NCI-H1436 treated with DMSO at 0.1 percent for 48 hours (cell line): Measurements from ENCODE around the gene SMIM41.

Experiments
- DNase-seq: peaks from one replicate; lab custom pipeline; 2025; lab: John Stamatoyannopoulos, UW

The SMIM41 gene

DNA sequence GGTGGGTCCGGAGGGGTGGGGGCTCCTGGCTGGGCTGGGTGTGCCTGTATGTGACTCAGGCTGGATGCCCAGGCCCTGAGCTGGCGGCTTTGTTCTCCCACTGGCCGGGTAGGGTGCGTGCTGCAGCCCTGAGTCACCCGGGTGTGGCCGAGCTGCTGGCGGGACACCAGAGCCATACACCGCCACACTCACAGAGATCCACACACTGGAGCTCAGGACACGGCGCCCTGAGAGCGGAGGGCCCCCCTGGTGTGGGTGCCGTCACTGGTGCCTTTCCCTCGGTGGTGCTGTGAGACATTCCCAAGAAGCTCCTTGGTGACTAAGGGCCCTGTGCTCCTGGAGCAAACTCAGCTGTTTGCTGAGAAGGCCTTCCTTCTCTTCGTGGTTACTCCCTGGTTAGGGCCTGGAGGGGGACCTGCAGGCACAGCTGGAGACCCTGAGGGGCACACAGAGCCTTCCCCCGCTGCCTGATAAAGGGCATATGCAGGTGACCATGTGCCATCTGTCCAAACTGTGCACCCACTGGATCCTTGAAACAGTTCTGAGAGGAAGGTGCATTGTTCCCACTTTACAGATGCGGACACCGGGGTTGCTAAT, 68.0 kb downstream of the SMIM41 start:
- no peak for DNase-seq

DNA sequence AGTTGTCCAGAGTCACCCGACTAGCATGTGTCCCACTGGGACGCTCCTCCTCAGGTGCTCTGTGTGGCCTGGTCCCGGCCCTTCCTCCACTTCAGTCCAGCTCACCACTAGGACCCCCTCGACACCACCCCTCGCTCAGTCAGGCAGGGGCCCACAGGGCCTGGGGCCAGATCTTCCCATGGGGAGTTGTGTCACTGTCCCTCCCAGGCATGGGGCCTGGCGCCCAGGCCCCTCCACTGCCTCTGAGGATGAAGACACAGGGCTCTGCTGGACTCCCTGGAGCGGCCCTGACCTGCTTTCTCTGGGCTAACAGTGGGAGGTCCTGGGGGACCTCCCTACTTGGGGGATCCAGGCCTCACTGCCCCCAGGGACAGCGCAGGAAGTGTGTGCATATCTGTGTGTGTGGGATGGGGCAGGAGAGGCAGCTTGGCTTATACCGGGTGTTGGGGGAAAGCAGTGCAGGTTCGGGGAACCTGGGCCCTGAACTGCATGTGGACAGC, 68.5 kb downstream of the SMIM41 start:
- DNase-seq, result no peak

DNA sequence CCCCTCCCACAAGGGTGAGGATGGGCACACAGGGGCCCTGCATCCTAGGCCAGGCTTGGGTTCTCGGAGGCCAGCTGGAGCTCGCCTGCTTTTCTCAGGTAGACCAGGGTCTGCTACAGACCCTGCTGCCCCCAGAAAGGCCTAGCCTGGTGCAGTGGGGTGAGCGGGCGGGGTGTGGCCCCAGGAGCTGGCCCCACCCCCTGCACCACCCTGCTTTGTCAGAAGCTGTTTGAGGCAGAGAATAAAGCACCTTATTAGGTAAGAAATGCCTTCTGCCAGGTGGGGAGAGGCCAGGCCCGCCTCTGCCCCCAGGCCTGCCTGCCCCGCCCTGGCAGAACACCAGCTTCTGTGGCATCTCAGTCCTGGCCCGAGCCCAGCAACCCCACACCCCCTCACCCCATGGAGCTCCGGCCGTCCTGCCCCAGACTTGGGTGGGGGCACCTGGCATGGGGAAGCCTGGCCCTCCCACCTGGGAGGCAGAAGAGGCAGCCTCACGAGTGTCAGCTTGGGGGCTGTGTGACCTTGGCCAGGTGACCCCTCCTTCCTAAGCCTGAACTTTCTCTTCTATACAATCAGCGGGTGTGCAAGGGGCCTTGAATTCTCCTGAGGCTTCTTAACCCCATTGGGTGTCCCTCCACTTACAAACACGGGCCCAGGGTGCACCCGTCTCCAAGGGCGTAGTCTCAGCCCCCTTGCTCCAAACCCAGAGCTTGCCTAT, 69.1 kb downstream of the SMIM41 start:
- DNase-seq, result no peak

DNA sequence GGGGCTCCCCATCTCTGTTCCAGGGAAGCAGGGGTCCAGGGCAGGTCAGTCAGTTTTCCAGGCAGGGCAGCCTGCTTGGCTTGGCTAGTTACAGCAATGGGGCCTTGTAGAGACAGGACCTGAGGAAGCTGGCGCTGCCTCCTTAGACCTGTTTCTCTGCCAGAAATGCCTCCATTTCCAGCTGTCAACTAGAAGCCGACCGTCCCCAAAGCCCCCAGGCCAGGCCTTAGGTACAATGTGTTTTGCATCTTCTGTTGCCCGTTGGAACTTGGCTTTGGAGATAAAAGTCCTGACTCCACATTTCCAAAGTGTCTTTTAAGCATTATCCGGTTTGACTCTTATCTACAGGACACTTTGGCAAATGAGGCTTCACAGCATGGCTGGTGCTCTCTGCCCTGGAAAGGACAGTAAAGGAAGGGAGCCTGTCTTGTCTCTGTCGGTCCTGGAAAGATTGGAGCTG, 69.7 kb downstream of the SMIM41 start:
- DNase-seq, result no peak

DNA sequence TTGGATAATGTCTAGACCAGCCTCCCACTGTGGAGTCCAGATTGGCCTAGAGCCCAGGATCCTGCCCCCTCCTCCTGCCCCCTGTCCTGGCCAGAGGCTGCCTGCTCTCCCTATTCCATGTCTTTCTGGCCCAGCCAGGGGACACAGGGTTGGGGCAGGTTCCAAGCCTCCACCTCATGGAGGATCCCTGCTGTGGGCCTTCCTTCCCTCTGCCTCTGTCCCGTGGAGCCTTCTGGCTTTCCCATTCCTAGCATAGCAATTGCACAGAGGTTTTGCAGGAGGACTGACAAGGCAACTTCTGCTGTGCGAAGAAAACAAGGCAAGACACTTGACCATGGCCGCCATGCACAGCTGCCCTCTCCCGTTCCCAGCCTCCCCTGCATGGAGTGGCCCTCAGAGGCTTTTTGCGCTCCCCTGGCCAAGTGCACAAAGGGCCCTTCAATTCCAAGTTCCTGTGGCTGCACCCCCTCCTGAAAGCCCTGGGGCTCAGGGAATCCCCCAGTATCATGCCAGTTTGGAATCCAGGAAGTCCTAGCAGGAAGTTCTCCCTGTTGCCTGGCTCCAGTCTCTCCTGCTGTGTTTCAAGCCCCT, 70.2 kb downstream of the SMIM41 start:
- DNase-seq, result no peak

DNA sequence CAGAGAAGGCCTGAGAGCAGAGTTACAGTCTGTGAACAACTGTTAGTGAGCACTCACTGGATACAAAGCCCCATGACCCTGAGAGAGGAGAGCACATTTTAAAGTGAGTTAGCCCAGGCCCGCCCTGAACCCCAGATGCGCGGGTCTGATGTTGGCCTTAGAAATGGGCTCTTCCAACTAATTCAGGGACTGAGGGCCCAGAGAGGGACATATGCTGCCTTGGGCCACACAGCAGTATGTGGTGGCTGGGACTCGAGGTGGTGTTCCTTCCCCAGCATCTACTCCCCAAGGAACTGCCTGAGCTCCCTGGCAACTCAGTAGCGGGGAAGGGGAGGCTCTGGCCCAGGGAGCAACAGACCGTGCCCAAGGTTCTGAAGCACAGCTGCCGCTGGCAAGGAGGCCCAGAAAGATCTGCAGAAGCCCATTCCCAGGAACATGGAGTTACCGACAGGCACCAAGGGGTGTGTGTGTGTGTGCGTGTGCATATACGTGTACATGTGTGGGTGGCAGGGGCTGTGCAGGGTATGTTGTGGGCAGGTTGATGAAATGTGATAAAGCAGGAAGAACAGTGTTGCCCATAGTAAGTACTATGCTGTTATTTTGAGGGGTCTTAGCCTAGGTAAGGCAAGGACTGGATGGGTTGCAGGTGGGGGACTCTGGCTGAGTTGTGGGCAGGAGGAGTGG, 71.8 kb downstream of the SMIM41 start:
- DNase-seq, result no peak

DNA sequence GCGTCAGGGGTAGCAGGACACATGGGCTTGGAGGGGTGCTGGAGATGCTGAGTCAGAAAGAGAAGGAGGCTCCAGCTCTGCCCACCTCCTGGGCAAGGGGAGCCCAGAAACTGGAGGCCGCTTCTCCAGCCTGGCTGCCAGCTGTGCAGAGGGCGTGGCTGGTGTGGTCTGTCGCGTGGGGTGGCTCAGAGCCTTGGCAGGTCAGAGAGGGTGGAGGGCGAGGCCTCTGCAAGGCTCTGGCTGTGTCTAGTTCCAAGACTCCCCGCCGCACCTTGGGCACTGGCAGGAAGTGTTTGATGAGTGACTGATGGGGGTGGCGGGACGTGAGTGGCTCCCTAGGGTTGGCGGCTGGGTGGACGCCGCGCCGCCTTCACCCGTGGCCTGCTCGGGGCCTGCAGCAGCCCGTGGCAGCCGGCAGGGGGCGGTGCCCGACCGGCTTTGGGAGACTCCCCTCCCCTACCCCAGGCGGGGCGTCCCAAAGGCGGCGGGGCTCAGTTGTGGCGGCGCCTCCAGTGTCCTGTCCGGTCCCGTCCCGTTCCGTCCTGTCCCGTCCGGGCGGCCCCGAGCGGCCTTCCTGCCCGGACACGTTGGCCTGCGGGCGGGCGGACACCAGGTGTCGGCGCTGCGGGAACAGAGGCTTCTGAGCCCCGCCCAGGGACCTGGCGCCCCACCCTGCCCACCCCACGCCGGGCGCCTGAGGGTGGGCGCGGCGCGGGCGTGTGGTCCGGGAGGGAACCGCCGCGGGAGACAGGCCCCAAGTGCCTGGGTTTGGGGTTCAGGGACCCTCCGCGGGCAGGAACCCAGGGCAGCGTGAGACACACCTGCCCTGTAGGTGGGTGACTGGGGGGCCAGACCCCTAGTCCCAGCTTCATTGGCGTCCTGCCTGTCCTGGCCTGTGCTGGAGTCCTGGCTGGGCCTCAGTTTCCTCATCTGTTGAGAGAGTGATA, 72.6 kb downstream of the SMIM41 start:
- DNase-seq, result no peak

DNA sequence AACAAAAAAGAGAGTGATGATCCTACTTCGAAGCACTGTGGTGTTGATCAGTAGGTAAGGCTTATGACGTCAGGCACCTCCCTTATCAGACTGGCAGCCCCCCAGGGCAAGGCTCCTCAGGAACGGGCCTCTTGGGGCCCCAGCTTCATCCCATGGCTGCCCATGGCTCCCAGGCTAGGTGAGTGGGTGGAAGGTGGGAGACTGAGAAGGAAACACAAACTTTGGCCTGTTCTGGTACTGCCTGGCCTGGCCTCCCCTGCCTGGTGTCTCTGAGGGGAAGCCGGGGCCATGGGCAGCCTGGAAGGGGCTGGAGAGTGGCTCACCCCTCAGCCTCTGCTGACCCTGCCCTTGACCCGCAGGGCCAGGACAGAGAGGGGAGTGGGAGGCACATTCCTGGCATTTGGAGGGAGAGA, 73.4 kb downstream of the SMIM41 start:
- DNase-seq, result no peak

DNA sequence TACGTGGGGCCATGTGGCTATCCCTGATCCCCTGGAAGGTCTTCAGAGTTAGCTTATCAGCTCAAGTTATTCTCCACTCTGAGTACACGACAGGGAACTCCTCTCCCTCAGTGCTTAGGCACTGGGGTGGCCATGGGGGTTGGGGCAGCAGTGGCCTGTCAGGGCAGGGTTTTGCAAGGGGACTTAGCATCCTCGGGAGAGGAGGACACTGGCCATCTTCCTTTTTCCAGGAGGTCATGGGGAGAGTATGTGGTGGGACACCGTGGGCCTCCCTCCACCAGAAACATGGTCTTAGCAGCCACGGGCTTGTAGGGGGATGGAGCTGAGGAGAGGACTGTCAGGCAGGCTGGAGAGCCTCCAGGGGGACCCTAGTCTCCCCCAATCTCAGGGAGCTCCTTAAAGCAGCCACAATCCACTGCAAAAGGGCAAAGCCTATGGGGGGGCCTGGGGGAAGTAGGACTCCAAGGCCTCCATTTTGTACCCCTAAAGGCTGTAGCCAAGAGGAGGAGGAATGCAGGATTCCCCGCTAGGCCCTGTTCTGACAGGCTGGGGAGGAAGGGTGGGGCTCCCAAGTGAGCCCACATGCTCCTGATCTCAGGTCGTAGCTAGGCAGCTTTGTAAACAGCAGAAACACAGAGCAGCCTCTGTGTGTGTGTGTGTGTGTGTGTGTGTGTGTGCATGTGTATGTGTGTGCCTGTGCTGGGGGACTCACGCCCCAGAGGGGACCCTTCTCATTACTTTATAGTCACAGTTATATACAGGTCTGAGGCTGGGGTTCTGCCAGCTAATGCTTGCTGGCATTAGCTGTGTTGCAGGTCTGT, 75.8 kb downstream of the SMIM41 start:
- DNase-seq, result no peak

DNA sequence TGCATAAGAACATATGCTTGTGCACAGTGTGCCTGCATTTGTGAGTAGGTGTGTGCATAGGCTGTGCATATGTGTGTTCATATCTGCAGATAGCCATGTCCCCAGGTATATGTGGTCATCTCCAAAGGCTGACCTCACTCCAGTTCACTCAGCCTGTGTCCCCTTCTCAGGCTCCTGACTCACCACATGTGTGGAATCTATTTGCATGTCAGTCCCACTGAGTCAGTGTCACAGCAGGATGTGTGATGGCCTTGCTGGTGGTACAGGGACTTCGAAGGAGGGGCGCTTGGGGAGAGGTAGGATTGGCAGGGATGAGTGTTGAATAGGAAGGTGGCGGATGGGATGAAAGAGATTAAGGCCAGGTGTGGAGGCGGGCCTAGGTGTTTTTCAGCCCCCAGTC, 76.8 kb downstream of the SMIM41 start:
- DNase-seq, result no peak

DNA sequence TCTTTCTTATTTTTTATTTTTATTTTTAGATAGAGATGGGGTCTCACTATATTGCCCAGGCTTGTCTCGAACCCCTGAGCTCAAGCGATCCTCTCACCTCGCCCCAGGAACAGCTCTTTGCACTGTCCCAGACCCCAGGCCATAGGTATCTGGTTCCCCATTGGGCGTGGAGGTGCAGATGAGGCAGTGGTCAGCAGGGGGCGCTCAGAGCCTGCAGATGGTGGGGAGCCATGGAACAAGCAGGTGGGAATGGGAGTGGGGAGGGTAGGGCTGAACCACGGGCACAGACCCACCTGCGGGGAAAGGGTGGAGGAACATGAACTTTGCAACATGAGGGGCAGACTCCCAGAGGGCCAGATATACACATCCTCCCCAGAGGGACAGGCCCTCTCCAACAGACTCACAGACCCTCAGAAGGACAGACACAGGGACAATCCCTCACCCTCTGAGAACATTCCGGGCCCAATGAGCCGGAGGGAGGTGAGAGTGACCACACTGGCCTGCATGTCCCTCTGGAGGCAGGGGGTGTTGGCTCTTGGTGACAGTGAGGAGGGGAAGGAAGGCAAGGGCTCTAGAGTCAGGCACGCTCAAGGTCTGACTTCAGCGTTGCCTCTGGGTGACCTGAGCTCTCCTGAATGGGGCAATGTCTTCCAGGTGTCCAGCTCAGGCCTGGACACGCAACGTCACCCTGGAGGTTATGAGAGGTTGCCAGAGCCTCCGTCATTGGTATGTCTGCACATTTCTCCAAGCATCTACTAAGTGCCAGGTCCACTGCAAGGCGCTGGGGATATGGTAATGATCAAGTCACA, 77.5 kb downstream of the SMIM41 start:
- DNase-seq, result no peak

DNA sequence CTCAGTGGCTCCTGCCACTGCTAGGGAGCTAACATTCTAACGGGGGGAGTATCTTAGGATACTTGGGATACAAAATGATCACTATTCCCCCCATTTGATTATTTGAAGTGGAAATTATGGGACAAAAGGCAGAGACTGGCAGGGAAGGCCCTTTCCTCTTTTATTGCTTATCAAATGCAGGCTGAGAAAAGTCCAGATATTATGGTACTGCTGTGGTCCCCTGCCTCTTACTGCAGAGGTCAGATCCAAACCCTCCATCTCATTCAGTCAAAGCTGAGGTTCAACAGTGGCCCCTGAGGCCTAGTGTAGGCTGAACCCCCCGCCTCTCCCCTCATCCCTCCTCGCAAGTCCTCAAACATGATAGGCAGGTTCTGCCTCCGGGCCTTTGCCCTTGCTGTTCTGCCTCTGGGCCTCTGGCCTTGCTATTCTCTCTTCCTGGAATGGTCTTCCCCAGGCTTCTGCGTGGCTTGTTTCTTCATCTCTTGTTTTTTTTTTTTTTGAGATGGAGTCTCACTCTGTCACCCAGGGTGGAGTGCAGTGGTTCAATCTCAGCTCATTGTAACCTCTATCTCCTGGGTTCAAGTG, 78.2 kb downstream of the SMIM41 start:
- DNase-seq, result no peak
